ENCODE measurements around the gene MYEOV.

MYEOV gene

DNA sequence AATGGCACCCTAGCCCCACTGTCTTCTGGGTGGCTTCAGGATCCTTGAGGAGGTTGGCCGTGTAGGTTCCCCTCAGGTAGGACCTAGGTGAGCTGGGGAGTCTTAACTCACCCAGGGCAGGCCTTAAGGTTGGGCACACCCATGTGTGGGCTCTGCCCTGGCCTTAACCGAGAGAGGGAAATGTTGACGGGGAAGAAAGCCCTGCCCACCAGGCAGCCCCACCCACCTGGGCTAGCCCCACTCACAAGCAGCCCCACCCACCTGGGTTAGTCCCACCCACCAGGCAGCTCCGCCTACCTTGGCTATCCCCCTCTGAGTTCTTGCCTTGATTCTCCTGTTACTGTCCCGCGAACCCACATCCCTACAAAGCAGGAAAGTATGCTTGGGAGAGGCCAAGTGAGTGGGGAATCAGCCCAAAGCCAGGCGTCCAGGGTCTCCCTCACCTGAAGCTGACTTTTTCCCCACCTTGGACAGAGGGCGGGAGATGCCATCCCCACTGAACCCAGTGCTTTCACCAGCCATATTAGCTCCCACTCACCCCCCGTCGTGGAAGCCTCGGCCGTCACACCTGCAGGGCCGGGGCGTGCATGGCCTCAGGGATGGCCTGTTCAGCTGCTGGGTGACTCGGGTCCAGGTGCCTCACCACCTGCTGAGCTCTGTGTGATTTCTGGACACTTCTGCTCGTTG is at the start of gene MYEOV:
Gene MYEOV (plus strand): TSS at position 337 of the 687 bp plus-strand sequence. CDS start 1,200 bp downstream, outside the sequence.
- peak; percentile 50 for DNase-seq

DNA sequence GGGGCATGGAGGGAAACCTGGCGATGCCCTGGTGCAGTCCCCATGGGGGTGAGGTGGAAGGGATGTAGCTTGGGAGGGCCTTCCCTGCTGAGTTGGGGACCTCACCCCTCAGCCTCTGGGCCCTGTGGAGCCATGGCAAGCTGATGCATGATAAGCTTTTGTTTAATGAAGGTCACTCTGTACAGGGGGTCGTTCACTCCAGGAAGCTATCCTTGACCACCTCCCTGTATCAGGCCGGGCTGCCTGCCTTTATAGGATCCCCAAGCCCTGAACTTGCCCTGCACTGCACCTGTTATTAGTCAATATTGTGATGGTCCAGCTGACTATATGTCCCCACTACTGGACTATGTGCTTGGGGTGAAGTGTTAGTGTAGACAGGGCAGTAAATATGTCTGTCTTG is 49.7 kb upstream of the MYEOV start:
- no peak for DNase-seq

DNA sequence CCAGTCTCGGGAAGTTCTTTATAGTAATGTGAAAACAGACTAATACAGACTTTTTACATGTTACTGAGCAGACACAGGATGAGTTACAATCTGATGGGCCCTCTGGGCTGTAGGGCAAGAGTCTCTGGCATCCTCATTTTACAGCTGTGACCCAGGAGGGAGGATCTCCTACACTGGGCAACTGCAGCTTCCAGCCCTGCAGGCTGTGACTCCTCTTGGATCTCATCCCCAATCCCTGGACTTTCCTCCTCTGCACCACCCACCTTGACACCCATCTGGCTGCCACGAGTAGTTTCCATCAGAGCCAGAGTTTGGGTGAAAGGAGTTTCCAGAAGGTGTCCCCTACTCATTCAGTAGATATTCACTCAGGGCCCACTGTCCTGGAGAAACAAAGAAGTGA is 48.9 kb upstream of the MYEOV start:
- DNase-seq, result no peak

DNA sequence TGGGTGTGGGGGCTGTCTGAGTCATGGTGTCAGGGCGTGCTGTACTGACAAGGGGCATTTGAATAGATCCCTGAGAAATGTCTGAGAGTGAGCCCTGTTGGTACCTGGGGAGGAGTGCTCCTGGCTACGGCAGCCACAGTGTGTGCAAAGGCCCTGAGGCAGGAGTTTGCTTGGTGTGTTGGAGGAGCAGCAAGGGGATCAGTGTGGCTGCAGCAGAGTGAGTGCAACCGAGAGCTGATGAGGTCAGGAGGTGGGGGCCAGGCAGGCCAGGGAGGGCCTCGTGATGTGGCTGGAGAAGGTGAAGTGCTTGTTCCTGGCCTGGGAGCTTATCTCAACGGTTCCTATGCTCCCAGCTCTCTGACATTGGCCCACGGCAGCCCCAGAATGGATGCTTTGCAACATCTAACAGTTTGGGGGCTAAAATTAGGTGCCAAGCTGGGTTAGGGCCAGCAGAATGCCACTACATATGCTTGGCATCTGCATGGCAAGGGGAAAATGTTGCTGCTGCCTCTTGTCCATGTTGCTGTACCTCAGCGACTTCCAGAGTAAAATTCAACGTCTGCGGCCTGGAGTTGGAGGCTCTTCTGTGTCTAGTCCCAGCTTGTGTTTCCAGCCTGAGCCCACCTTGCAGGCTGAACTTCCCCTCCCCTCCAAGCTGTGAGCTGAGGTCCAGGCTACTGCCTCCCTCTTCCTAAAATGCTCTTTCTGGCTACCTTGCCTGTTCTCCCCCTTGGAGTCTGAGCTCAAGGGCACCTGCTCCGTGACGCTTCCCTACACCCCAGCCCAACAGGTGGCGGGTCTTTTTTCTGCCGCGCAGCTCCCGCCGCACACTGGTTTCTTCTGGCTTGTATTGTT is 48.2 kb upstream of the MYEOV start:
- DNase-seq, result no peak

DNA sequence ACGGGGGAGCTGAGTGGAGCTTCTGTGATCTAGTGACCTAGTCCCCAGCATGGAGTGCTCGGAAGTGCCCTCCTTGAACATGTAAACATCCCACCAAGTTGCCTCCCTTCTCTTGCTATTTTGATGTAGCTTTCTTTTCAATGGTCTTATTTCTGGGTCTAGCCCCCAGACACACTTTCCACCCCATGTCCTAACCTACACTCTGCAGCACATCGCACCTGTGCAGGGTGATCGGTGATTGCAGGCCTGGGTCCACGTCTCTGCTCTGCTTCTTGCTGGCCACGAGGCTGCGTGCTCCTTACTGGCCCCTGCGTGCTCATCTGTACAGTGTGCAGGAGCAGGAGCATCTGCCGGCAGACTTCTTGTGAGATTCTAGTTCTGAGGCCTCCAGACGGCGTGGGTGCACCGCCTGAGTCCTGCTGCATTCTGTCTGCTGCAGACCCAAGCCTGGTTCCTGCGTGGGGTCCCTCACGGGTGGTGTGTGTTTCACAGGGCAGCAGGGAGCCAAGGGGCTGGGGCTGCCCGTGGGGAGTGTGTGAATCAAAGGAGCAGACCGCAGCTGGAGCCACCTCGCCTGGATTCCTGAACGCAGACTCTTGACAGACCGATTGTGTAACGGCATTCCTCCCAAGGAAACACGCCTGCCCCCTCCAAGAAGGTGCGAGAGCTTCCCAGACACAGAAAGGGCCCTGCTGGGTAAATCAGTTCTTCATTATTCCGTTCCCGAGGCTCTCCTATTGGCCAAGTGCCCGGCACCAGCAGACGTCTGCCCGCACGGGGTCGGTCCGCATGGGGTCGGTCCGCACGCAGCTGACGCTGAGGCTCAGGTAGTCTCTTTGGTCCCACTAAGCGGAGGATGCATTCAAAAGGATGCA is 44.4 kb upstream of the MYEOV start:
- DNase-seq, result no peak

DNA sequence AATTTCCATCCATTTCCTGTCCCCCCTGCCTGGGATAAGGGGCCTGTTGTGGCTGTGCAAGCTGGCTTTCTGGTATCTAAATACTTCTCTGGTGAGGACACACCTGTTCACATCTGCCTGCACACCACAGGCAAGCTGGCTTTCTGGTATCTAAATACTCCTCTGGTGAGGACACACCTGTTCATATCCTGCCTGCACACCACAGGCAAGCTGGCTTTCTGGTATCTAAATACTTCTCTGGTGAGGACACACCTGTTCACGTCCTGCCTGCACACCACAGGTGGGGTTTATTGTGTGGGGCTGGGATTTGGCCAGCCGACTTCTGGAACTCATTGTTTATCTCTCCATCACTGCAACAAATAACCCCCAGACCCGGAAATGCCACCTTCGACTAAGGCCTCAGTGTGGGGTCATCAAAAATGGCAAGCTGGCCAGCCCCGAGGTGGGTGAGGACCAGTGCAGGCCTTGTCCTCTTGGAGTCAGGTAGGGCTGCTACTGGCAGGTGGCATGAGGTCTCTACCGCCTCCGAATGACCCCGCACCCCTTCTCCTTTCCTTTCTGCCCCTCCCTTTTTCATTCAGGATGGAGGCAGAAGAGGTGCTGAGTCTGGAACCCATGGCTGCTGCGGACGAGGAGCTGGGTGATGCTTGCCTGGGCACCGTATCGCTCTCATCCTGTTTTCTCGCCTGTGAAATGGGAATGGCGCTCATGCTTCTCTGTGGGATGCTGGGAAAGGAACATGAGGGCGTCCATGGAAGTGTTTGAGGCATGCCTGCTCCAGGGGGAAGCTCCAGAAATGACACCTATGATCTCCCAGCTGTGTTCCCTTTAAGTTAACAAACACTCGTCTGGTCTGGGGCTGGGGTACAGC is 43.5 kb upstream of the MYEOV start:
- DNase-seq, result no peak

DNA sequence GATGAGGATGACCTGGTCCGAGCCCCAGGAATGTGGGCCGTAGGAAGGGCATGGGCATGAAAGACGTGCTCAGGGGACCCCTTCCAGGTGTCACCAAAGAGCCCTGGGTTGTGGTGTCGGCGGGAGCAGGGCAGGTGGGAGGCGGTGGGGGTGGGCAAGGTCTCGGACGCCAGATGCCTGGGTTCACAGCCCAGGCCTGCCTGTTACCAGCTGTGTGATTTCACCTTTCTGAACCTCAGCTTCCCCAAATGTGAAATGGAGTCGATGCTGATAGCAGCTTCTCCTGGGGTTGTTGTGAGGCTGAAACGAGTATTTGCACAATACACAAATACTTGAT is 42.9 kb upstream of the MYEOV start:
- DNase-seq, result no peak

DNA sequence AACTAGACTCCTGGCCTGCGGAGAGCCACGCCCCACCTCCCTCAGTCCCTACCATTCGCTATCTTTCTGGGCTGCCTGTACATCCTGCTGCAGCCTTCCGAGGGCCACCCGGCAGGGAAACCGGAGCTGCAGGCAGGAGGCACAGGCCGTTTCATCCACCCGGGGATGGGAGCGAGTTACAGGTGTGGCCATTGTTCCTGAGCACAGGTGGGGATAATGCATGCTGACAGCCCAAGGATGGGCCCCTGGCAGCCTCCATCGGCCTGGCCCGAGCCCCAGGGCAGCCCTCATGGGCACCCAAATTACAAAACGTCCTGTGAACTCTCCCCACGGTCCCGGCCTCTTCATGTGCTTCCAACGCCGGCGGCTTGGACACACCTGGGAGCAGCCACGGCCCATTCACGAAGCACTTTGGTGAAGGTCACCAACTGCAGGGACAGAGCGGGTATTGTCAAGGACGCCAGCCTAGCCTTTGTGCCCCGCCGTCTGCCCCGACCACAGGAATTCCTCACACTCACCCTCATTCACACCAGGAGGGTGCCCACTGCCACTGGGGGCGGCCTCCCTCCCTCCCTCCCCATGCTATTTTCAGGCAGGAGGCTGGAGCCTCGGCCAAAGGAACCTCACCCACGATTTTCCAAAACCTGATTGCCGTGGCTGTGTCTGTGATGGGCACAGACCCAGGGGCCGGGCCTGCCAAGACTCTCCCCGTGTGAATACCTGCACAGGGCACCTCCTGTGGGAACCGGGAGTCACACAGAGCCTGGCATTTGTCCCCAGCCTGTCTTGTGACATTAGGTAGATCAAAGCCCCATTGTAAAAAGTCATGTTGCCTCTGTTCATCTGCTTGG is 42.1 kb upstream of the MYEOV start:
- DNase-seq, result peak; percentile 2

DNA sequence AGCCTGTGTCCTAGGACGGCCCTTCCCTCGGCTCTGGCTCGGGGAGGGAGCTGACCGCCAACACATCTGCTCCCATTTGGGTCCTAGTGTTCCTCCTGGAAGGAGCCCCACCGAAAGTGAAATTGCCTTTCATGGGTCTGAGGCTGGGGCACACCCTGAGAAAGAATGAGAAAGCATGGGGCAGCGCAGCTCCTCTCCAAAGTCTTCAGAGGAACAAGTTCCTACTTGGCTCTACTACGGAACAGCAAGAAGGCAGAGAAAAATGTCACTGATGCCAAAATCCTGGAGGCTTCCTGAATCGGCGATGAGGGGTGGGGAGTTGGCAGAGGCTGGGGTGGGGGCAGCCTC is 41.5 kb upstream of the MYEOV start:
- DNase-seq, result no peak

DNA sequence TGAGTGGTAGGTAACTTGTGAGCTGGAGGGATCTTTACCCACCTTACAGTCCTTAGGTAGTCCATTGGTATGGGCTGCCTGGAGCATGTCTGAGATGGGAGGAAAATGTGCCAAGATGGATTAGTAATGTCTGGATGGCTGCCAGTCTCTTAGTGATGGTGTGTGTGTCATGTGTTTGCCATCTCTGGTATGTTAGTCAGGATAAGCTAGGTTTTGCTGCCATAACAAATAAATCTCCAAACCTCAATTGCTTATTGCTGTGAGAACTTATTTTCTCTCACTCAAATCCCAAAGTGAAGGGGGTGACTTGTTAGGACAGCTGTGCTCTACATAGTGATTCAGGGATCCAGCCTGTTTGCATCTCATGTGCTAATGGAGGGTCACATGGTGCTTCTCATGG is 40.9 kb upstream of the MYEOV start:
- no peak for DNase-seq

DNA sequence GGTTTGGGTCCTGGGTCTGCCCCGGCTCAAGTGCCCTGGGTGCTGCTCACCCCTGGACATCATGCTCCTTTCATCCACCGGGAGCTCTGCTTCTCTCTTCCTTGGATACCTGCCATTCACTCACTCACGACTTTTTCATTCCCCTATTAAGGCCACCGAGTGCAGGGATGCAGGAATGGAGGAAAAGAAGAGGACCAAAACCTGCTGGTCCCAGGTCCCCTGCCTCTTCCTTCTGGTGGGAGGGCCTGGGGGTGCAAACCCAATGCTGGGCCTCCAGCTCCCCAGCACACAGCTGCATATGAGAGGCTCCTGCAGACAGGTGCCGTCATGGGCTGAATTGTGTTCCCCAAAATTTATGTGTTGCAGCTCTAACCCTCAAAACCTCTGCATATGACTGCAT is 36.8 kb upstream of the MYEOV start:
- DNase-seq, result no peak

DNA sequence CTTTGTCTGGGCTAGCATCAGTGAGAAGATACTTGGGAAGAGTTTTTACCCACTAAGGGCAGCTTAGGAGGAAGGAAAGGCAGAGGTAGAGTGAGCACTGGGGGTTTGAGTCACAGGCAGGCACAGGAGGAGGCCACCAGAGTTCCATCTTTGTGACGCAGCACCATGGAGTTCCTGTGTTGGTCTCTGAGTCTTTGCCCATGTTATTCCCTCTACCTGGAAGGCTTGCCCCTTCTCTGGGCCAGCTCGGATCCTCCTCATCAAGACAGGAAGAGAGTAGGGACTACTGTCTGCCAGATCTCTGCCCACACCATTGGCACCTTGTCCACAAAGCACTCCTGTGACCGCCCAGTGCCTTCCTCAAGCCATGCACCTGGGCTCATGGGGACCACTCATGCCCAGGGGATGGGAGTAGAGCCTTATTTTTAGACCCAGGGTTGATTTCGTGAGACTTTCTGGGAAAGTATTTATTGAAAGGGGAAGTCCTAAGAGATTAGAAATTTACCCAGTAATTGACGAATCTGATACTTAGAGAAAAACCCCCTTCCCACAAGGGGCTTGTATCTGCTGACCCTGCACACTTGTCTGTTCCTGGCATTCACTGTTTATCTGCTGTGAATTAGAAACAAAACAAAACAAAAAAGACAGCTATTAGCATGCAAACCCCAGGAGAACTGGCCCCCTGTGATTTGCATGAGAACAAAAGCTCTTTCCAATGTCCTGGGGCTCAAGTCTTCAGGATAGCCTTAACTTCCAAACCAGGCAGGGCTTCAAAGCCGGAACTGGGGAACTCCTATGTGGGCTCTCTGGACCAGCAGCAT is 35.9 kb upstream of the MYEOV start:
- DNase-seq, result no peak

DNA sequence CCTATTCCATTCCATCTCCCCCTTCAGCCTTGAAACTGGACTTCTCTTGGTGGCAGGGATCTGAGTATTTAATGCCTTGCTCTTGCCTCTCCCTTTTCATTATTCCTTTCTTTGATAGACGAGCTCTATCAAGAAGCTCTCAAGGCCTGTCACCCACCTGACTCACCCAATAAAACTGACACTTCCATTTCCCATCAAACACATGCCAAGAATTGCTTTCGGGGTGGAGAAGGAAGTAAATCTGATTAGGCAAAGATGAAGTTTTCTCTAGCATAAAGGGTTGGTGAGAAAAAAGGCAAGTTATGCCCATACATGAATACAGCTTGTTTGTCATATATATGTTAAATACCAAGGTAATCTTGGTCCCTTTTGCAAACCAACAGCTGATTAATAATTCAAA is 34.9 kb upstream of the MYEOV start:
- DNase-seq, result no peak

DNA sequence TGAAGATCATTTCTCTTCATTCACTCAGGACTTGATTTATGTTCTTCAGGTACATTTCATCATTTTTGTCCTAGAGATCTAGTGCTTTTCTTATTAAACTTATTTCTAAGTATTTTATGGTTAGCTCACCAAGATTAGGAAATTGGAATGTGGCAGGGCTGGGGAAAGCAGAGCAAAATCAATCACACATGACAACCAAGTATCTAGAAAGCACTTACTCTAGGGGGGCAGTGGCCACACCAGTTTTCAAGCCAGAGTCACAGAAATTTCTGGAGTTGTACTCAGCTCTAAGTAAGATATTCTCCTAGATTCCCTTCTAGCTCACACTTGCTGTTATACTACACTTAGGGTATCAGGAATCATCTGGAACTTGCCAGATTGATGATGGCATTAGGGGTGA is 33.3 kb upstream of the MYEOV start:
- no peak for DNase-seq

DNA sequence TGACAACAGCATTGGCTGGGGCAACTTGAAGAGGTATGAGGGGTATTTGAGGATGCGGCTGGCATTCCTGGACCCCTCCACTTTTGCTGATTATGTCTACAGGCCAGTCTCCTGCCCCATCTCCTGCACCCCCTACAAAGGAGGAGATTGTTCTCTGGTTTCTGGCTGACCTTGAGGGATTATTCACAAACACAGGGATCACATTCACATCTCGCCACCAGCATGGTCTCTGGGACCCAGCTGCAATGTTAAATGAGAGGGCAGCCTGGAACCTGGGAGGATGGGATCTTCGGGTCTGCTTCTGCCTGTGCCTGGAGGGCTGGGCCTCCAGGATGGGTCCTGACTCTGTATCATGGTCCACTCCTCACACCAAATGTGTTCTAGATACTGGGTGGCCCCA is 32.8 kb upstream of the MYEOV start:
- no peak for DNase-seq

DNA sequence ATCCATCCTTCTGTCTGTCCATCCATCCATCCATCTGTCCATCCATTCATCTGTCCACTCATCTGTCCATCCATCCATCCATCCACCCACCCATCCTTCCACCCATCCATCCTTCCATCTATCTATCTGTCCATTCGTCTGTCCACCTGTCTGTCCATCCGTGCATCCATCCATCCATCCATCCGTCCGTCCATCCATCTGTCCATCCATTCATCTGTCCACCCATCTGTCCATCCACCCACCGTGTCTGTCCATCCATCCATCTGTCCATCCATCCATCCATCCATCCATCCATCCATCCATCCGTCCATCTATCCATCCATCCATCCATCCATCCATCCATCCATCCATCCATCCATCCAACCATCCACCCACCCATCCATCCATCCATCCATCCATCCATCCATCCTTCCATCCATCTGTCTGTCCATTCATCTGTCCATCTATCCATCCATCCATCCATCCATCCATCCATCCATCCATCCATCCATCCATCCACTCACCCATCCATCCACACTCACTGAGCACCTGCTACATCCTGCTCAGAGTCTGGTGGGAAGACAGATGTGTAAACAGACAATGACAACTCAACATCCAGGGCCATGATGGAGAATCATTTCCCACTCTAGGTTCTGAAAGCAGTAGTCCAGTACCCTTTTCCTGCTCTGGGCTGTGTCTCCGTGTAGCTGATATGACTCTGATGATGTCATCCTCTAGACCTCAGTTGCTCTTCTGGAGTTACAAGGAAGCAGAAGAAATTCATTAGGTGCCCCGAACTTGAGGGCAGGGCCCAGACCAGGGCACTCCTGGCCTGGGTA is 30.8 kb upstream of the MYEOV start:
- no peak for DNase-seq

DNA sequence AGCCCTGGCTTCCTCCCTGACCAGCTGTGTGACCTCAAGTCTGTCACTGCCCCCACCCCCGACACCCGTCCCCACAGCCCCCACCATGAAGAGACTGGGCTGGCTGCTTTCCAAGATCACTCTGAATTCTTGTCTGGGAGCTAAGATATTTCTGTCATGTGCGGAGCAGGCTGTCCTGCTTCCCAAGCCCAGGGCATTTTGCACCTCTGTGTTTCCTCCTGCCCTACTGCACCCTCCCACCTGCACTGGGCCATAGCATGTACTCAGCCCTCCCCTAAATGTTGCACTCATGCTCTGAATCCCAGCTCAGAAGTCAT is 30.3 kb upstream of the MYEOV start:
- DNase-seq, result no peak

DNA sequence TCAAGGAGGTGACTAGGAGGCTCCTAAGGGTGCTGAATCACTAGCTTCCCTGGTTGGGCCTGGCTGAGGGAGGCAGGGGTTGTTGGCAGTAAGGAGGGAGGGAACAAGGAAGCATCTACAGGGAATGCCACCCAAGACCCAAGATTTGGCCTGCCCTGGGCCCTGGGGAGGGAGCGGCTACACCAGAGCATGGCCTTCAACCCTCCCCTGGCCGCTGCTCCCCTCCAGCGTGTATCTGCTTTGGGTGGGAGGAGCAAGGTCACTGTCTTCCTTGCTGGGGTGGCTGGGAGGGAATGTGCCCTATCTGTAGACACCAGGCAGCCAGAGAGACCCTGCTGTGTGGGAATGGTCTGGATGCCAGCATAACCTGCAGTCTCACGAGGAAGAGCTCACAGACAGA is 29.5 kb upstream of the MYEOV start:
- DNase-seq, result no peak

DNA sequence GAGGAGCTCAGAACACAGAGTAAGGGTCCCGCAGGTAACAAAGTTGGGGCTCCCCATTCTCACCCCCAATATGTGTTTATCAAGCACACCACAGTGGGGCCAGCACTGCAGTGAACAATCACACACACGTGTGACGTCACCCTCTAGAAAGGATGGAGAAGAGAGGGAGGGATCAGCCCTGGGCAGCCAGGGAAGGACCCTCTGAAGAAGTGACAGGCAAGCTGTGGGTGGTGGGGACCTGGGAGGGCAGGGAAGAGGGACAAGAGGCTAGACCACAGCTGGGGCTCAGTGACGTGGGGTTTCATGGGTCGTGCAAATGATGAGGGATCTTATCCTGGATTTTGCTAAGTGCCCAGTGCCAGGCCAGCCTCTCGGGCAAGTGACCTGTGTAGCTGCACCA is 28.7 kb upstream of the MYEOV start:
- DNase-seq, result no peak

DNA sequence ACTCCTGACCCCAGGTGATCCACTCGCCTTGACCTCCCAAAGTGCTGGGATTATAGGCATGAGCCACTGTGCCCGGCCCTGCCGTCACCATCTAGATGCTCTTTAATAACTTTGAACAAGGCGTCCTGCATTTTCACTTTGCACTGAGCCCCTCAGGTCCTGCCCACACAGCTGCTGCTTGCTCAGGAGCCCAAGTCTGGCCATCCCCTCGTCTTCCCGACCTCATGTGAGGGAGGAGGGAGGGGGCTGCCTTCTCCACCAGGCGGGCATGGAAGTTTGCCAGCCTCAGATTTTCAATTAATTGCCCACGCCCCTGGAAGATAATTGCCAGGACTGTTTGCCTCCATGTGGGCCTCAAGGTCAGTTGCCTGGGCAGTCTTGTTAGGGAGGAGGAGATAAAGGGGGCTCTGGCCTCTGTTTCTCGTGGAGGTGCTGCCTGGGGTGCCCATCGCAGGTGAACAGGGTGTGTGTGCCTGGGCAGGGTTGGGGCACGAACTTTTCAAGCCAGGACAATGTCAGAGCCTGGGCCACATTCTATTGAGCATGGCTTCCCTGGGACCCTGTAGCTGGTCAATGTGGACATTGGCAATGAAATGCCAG is 27.9 kb upstream of the MYEOV start:
- DNase-seq, result no peak

Data from activated naive CD4-positive, alpha-beta T cell treated with anti-CD3 and anti-CD28 coated beads, Interleukin-2, amount 50 U/mL, for 16 hours (primary cell).